Inferior parietal cortex (tissue), 1 donor: ENCODE results near the gene AGAP1.
"Not testable (repeated sequence)": the region's sequence is repeated elsewhere in the genome, so short reads cannot be mapped to it uniquely, and the experiment has no call there.

ENCODE experiments used
- DNase-seq: peaks from one replicate; pipeline ENCODE4 v3.0.0-alpha.2; 2016; ENCODE audit errors: extremely low spot score

AGAP1 gene

GRCh38 chr2:236062806-236063205, 569.0 kb downstream of the AGAP1 start:
- not testable (repeated sequence) for DNase-seq

- no peak for DNase-seq
Observed at GRCh38 chr2:236063994-236064393, 570.2 kb downstream of the AGAP1 start.

- no peak for DNase-seq
Observed at GRCh38 chr2:236065314-236066160, 571.7 kb downstream of the AGAP1 start.

- DNase-seq, result no peak
Observed at GRCh38 chr2:236070236-236070635, 576.4 kb downstream of the AGAP1 start.

- DNase-seq, result no peak
Observed at GRCh38 chr2:236073246-236073645, 579.4 kb downstream of the AGAP1 start.

- DNase-seq, result no peak
Observed at GRCh38 chr2:236073867-236074655, 580.2 kb downstream of the AGAP1 start.

- no peak for DNase-seq
Observed at GRCh38 chr2:236075802-236076201, 582.0 kb downstream of the AGAP1 start.

GRCh38 chr2:236078297-236079255, 584.7 kb downstream of the AGAP1 start:
- no peak for DNase-seq

- DNase-seq, result no peak
Observed at GRCh38 chr2:236080412-236080811, 586.6 kb downstream of the AGAP1 start.

- no peak for DNase-seq
Observed at GRCh38 chr2:236081171-236081570, 587.3 kb downstream of the AGAP1 start.

GRCh38 chr2:236082061-236082460, 588.2 kb downstream of the AGAP1 start:
- DNase-seq, result no peak

GRCh38 chr2:236083934-236084333, 590.1 kb downstream of the AGAP1 start:
- no peak for DNase-seq

- DNase-seq, result no peak
Observed at GRCh38 chr2:236085211-236085610, 591.4 kb downstream of the AGAP1 start.

- no peak for DNase-seq
Observed at GRCh38 chr2:236085647-236086046, 591.8 kb downstream of the AGAP1 start.

- no peak for DNase-seq
Observed at GRCh38 chr2:236086403-236086970, 592.6 kb downstream of the AGAP1 start.

- DNase-seq, result no peak
Observed at GRCh38 chr2:236086971-236087465, 593.2 kb downstream of the AGAP1 start.

GRCh38 chr2:236088368-236089057, 594.7 kb downstream of the AGAP1 start:
- DNase-seq, result no peak

- DNase-seq, result no peak
Observed at GRCh38 chr2:236089271-236090026, 595.6 kb downstream of the AGAP1 start.

GRCh38 chr2:236090027-236090382, 596.2 kb downstream of the AGAP1 start:
- no peak for DNase-seq

GRCh38 chr2:236090826-236091225, 597.0 kb downstream of the AGAP1 start:
- not testable (repeated sequence) for DNase-seq
